HG03521 (cell line): ENCODE data around the gene IL17RE.

Experiments used
- ATAC-seq: cut with Tn5 transposase; IDR thresholded peaks from one replicate; pipeline ENCODE4 v1.9.1; 2021; ENCODE audit warnings: mild to moderate bottlenecking, moderate library complexity; ENCODE audit not compliant: unreplicated experiment

The IL17RE gene

DNA sequence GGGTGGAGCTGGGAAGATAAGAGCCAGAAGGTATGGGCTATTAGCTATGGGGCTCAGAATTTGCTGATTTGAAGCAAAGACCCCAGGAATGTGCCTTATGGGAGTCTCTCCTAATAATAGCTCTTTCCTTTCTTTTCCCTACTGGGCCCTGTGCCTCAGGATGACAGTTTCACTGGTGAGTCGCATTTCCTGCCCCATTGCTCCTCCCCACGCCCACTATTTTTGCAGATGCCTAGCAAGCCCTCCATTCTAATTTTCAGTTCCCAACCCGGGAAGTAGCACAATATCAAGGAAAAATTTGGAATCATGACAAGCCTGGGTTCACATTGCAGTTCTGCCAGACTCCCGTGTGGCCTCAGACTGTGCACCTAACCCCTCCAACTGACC lies 583 bp downstream of the IL17RE start:
- ATAC-seq = no peak

DNA sequence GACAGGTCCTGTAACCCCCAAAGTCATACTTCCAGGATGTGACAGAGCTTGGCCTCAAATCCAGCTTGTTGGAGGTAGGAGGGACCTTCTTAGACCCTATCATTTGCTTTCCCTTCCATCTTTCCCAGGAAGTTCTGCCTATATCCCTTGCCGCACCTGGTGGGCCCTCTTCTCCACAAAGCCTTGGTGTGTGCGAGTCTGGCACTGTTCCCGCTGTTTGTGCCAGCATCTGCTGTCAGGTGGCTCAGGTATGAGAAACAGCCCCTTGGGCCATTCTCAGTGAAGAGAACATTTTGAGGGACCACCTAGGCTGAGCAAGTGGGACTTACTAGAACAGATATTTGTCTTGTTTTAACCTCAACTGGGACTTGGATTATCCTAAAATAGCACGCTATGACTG lies 1.3 kb downstream of the IL17RE start:
- no peak for ATAC-seq

DNA sequence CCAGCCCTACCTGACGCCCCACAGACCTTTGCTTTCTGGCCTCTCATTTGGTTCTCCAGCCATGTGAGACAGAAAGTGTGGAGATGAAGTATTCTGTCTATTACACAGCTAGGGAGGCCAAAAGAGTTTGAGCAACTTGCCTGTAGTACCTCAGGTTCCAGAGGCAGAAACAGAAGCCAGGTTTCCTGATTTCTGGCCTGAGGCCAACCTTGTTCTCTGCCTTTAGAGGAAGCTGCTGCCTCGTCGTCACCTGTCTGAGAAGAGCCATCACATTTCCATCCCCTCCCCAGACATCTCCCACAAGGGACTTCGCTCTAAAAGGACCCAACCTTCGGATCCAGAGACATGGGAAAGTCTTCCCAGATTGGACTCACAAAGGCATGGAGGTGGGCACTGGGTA lies 3.8 kb downstream of the IL17RE start:
- ATAC-seq = no peak

DNA sequence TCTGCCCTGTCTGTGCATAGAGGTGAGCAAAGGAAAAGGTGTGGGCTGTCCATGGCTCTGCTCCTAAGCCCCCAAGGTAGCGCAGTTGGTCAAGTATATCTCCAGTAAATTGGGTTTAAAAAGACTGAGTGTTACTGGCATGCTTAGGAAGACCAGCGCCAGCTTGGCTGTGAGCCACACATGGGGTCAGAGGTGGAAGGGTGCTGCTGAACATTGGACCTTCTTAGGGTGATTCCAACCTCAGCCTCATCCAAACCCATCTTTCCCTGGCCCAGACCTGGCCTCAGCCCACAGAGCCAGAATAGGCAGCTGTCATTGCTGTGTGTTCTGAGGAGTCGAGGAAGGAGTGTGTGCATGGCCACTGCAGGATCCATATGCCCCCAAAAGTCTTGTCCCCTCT lies 5.6 kb downstream of the IL17RE start:
- no peak for ATAC-seq

GRCh38 chr3:9909221-9910013 lies 6.8 kb downstream of the IL17RE start:
- ATAC-seq = no peak

- no peak for ATAC-seq
These were observed 9.2 kb downstream of the IL17RE start for GRCh38 chr3:9911863-9912262.

GRCh38 chr3:9912294-9912935 lies 9.8 kb downstream of the IL17RE start:
- ATAC-seq = no peak

DNA sequence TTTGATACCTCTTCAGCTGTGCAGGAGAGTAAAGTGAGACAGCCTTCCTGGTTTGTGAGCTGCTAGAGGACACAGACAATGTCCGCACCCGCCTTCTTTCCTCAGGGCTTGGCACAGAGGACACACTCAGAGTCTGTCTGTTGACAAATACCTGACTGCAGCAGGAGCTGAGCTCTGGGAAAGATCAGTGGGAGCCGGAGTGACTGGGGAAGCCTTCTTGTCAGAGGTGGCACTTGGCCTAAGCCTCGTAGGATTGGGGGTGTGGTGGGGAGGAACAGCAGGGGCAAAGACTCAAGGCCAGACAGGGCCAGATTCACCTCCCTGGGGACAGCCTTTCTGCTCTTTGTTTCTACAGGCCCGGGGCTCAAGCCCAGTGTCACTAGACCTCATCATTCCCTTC lies 11.0 kb downstream of the IL17RE start:
- ATAC-seq = no peak

DNA sequence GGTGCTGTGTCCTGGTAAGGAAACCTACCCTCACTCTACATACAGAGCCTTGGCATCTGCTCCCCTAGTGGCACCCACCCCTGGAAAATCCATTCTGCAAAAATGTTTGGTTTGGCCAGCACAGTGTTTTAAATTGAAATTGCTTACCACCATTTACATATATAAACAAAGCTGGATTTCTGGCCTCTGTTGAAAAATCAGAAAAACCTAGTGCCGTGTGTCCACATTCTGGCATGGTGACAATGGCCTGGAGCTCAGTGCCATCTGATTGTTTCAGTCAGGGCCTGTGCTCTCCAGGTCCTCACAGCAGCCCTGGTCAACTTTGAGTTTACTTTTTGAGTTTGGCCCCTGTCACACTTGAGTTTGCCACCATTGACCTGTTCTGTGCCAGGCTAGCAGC lies 11.4 kb downstream of the IL17RE start:
- ATAC-seq = no peak

DNA sequence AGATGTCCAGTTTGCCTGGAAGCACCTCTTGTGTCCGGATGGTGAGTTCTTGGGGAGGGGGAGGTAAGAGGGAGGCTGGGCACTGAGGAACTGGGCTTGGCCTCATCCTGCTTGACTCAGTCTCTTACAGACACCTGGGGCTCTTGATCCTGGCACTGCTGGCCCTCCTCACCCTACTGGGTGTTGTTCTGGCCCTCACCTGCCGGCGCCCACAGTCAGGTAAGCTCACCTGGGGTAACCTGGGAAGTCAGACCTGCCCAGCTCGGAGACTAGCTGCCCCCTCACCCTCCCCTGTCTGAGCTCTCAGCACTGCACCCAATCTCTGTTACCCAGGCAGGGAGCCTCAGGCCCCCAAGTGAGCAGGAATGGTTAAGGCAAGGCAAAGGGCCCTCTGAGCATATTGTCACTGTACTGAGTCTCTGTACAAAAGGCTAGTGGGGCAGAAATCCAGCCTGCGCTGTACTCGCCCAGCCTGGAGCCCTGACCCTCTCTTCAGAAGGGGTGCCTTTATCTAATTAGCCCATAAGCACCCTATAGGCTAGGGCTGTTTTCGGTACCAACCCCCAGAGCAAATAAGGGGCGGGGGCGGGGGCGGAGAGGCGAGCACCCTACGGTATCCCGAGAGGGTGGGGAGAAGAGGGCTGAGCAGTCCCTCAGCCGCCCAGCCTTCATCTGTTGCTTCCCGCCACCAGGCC lies 12.1 kb downstream of the IL17RE start:
- no peak for ATAC-seq

- no peak for ATAC-seq
These were observed 12.8 kb downstream of the IL17RE start for GRCh38 chr3:9915254-9916141.

DNA sequence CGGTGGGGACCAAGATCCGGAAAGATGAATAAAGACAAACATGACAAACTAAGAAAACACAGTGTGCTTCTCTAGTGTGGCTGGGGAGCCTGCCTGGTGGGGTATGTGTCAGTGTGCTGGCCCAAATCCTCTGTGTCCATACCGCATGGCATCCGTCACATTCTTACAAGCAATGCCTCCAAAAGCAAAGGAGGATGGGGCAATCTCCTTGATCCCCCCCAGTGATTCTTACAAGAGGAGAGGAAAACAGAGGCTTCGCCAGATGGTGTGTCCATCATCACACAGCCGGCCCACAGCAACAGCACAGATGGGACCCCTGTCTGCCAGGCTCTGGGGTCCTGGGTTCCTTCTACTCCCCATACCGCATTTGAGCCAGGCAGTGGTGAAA lies 13.7 kb downstream of the IL17RE start:
- ATAC-seq = no peak

- ATAC-seq = no peak
These were observed 14.4 kb downstream of the IL17RE start, which contains the start of gene IL17RC for GRCh38 chr3:9916734-9917680. IL17RC (plus strand) TSS chr3:9917098; CDS start chr3:9917316, 218 bp downstream.

DNA sequence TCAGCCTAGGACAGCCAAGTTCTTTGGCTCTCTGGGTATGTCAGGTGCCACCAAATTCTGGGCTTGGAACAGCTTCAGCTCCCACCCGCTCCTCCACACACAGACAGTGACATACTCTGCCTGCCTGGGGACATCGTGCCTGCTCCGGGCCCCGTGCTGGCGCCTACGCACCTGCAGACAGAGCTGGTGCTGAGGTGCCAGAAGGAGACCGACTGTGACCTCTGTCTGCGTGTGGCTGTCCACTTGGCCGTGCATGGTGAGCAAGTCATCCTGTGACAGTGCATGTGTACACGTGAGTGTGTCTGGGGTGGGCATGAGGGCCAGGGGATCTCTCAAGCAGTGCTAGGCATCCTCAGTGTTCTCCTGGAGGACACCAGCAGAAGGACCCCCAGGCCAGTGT lies 15.2 kb downstream of the IL17RE start:
- ATAC-seq = no peak

DNA sequence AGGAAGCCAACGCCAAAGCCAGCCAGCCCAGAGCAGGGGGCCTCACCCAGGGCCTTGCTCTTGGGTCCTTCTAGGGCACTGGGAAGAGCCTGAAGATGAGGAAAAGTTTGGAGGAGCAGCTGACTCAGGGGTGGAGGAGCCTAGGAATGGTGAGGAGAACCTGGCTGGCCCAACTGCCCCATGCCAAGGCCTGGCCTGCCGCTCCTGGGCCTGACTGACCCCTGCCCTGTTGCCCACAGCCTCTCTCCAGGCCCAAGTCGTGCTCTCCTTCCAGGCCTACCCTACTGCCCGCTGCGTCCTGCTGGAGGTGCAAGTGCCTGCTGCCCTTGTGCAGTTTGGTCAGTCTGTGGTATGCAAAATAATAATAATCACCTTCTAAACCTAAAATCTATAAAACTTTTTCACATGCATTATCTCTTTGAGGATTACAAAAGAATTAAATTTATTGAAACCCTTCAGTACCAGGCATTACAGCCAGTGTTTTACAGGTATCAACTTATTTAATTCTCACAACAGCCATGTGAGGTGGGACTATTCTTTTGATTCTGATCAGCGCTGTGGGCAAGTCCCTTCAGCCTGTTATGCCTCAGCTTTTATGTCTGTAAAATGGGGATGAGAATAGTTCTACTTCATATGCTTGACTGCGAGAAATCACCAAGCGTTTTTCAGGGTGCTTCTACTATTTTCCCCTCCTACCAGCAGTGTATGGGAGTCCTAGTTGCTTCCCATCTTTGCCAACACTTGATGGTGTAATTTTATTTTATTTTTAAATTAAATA lies 15.8 kb downstream of the IL17RE start:
- ATAC-seq = no peak

DNA sequence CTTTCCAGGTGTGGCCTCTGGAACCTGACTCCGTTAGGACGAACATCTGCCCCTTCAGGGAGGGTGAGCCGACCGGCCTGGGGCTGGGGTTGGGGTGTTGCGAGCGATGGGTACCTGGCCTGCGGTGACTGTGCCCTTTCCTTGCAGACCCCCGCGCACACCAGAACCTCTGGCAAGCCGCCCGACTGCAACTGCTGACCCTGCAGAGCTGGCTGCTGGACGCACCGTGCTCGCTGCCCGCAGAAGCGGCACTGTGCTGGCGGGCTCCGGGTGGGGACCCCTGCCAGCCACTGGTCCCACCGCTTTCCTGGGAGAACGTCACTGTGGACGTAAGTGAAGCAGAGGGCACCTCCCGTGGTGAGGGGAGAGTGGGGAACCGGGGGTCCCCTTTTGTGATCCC lies 25.5 kb downstream of the IL17RE start:
- no peak for ATAC-seq

GRCh38 chr3:9930804-9931418 lies 28.3 kb downstream of the IL17RE start:
- ATAC-seq = no peak

- no peak for ATAC-seq
These were observed 29.8 kb downstream of the IL17RE start for GRCh38 chr3:9932535-9932842.
